NCI-H187 (cell line): ENCODE results near the gene ADGRG1.
"Not testable (repeated sequence)": the region's sequence is repeated elsewhere in the genome, so short reads cannot be mapped to it uniquely, and the experiment has no call there.

Experiments used
- DNase-seq, 2 experiments: peaks; one replicate each; lab custom pipeline; 2025; lab: John Stamatoyannopoulos, UW

The ADGRG1 gene

DNA sequence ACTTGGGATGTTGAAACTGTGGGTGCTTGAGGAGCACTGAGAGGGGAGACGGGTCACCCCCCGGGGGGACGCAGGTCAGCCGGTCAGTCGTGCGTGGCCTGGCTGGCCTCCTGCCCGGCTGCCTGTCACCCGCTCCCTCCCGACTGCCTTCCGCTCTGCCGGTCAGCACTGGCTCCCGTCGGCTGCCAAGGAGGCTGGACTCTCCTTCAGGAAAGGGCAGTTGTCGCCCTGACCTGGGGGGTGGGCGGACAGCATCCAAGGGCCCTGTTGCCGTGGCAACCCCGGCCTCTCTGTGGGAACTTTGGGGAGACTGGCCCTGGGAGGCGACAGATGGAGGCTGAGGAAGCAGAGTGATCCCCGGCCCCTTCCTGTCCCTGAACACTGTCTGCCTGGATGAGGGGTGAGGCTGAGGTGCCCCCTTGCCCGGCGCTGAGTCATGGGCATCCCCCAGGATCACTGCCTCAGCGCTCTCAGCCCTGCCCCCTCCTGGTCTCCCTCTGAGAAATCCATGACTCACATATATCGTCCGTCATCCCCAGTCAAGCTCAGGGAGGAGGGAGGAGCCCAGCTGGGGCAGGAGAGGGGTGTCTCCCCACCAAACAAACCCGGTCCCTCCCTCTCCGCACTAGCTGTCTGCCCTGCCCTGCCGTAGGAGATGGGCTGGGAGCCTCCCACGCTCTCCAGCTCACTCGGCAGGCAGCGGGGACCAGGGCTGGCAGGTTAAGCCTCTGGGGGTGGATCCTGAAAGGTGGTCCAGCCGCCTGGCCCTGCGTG lies at the start of gene ADGRG1:
Gene ADGRG1 (plus strand): TSS at position 623 of the 774 bp plus-strand sequence. CDS start 21,658 bp downstream, outside the sequence.
- DNase-seq = no peak

- DNase-seq = no peak
Observed at GRCh38 chr16:57579361-57579665, 49.1 kb upstream of the ADGRG1 start.

DNA sequence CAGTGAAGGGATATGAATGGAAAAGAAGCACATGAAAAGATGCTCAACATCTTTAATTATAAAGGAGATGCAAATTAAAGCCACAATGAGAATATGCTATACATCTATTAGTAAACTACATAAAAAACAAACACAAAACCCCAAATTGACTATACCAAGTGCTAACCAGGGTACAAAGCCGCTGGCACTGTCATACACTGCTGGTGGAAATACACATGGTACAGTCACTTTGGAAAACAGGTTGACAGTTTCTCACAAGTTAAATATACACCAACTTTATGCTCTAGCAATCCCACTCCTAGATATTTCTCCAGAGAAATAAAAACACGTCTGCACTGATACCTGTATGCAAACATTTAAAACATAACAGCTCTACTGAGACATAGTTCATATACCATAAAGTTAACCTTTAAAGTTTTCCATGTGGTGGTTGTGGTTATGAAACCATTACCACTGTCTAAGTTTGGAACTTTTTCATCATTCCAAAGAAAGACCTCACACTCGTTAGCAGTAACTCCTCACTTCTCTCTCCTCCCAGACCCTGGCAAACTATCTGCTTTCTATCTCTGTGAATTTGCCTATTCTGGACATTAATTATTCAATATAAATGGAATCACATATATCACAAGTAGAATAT lies 43.3 kb upstream of the ADGRG1 start:
- no peak for DNase-seq

DNA sequence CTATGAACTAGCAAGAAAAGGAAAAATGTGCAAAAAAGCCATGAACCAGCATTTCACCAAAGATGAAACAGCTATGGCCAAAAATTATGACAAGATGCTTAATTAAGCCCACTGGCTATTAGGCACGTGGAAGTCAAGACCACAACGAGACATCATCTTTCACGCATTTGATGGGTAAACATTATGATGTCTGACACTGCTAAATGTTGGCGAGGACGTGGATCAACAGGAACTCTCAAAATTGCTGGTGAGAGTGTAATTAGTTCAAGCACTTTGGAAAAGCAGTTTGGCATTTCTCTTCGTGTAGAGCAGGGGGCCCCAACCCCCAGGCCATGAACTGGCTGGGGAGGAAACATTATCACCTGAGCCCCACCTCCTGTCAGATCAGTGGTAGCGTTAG lies 39.6 kb upstream of the ADGRG1 start:
- no peak for DNase-seq

DNA sequence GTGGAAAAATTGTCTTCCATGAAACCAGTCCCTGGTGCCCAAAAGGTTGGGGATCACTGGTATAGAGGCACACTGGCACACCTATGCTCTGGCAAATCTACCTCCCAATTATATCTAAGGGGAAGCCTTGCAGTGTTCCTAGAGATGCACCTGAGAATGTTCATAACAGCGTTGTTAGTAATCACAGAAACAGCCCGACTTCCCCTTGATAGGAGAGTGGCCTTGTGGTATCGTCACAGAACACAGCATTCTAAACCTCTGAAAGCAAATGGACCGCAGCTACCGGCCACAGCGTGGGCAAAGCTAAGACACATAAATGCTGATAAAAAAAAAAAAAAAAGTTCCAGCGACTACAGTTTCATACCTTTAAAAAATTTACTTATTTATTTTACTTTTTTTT lies 39.1 kb upstream of the ADGRG1 start:
- no peak for DNase-seq

DNA sequence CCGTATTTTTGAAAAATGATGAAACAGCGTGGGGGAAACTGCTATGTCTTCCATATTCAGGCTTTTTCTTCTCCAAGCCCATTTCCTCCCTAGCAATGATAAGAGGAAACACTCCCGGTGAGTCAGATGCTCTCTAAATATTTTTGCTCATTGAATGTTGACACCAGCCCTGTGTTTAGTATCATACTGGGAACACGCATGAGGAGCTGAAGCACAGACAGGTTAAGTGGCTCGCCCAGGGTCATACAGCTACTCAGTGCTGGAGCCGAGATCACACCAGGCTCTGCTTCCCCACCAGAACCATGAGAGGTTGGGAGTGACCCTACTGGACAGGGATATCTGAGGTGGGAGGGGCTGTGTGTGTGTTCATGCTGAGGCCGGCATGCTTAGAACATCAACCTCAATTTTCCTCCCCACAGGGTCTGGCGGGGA lies 37.8 kb upstream of the ADGRG1 start:
- no peak for DNase-seq

- peak in 1 of 2 experiments; percentile 4 for DNase-seq
Observed at GRCh38 chr16:57591086-57591869, 37.2 kb upstream of the ADGRG1 start.

- DNase-seq = no peak
Observed at GRCh38 chr16:57591870-57592485, 36.5 kb upstream of the ADGRG1 start.

DNA sequence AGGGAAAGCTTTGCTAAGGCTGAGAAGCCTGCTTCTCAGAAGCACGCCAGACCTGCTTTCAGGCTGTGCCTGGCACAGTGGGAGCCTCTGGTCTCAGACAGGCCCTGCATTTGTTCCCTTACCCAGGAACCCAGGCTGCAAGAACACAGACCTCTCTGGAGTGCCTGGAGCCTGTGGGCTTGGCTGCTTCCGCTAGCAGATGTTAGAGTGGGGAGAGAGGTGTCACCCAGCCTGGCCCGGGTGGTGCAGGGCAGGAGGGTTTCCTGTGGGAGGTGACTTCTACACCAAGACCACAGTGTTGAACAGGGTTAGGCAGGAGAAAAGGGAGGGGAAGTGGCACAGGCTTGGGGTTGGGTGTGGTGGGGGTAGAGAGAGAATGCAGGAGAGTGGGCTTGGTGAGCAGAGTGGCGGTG lies 35.8 kb upstream of the ADGRG1 start:
- no peak for DNase-seq

- no peak for DNase-seq
Observed at GRCh38 chr16:57593021-57593420, 35.4 kb upstream of the ADGRG1 start.

DNA sequence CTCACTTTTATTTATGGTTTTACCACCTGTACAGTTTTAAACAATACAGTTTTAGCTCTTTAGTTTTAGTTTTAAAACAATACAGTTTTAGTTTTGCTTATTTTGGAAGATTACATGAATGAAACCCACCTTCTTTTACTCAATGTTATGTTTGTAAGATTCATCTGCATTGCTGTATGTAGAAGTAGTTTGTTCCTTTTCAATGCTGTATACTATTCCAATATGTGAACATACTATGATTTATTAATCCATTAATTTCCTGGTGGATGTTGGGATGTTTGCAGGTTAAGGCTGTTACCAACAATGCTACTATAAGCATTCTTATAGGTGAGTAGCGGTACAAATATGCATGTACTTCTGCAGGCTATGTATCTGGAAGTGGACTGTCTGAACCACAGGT lies 34.4 kb upstream of the ADGRG1 start:
- no peak for DNase-seq

- DNase-seq = no peak
Observed at GRCh38 chr16:57594531-57595031, 33.8 kb upstream of the ADGRG1 start.

DNA sequence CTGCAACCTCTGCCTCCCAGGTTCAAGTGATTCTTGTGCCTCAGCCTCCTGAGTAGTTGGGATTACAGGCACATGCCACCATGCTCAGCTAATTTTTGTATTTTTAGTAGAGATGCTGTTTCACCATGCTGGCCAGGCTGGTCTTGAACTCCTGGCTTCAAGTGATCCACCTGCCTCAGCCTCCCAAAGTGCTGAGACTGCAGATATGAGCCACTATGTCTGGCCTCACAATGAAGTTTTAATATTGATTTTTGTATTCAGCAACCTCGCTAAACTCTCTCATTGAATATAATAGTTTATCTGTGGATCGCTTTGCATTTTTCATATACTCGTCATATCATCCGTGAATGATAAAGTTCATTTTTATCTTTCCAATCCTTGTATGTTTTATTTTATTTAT lies 32.2 kb upstream of the ADGRG1 start:
- not testable (repeated sequence) for DNase-seq

GRCh38 chr16:57598437-57598836 lies 30.0 kb upstream of the ADGRG1 start:
- no peak for DNase-seq

GRCh38 chr16:57600048-57600835 lies 28.2 kb upstream of the ADGRG1 start:
- no peak for DNase-seq

DNA sequence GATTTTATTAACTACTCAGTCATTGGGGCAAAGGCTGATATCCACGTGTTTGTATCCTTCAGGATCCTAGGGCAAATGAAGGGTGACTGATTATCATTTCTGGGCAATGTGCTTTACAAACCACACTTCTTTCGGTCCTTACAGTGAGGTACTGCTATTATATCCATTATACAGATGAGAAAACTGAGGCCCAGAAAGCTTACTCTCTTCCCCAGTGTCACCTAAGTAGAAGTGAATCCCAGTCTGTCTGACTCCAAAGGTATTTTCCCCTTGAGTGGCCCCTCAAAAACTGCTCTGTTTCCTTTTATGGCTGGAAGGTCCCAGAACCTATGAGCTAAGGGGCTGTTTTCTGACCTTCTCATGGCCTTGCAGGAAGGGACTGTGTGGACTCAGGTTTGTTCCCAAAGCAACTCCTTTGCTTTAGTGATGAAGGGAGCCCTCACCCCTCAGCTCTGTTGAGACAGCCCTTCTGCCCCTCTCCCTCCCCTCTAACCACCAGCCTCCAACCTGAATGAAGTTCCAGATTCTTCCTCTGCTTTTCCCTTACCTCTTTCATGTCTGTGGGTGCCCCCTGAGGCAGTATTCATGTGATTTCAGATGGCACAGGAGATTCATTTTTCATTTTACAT lies 27.4 kb upstream of the ADGRG1 start:
- DNase-seq = no peak

GRCh38 chr16:57601801-57602478 lies 26.5 kb upstream of the ADGRG1 start:
- no peak for DNase-seq

DNA sequence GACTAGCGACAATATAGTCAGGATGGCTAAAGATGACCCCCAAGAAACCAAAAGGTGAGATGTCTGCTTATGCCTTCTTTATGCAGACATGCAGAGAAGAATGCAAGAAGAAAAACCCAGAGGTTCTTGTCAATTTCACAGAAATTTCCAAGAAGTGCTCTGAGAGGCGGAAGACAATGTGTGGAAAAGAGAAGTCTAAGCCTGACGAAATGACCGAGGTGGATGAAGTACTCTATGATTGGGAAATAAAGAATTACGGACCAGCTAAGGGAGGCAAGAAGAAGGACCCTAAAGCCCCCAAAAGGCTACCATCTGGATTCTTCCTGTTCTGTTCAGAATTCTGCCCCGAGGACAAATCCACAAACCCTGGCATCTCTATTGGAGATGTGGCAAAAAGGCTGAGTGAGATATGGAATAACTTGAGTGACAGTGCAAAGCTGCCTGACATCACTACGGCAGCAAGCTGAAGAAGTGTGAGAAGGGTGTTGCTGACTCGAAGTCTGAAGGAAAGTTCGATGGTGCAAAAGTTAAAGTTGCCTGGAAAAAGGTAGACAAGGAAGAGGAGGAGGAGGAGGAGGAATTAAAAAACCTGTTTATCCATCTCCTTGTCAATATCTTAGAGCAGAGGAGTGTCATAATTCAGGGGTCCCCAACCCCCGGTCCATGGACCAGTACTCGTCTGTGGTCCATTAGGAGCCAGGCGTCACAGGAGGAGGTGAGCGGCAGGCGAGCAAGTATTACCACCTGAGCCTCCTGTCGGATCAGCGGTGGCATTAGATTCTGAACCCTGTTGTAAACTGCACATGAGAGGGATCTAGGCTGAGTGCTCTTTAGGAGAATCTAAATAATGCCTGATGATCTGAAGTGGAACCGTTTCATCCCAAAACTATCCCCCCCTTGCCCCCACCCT lies 25.1 kb upstream of the ADGRG1 start:
- DNase-seq = no peak

DNA sequence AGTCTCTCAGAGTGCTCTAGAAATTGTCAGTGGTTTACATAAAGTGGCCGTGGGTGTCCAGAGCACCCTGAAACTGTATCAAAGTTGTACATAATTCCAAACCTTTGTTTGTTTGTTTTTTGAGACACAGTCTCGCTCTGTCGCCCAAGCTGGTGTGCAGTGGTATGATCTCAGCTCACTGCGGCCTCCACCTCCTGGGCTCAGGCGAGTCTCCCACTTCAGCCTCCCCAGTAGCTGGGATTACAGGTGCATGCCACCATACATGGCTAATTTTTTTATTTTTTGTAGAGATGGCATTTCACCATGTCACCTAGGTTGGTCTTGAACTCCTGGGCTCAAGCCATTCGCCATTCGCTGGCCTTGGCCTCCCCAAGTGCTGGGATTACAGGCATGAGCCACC lies 24.3 kb upstream of the ADGRG1 start:
- no peak for DNase-seq
